Activated T-cell treated with anti-CD3 and anti-CD28 coated beads, Interleukin-2, amount 50 U/mL, for 72 hours (primary cell): ENCODE measurements around the gene GPR158. TPM values are rescaled to one million over a fixed set of nuclear protein-coding genes. Genes with fewer than 3 reads are reported as not detected.

Source experiments
- ATAC-seq, 2 donors: fragments of 150-1000 bp; cut with Tn5 transposase; replicated peaks in 1 of 2; 2 replicates each; pipeline ENCODE4 v1.10.0; 2021; ENCODE audit warnings: moderate library complexity in 2 of 2, mild to moderate bottlenecking in 1 of 2
- DNase-seq, 2 donors: peaks; one replicate each; pipeline ENCODE4 v3.0.0; 2021 to 2022; ENCODE audit warnings: mixed read lengths in 1 of 2
- H3K27ac Mint-ChIP-seq: one replicate; pipeline ENCODE4 v1.8.0; 2022; ENCODE audit warnings: mild to moderate bottlenecking, moderate library complexity, mixed read lengths
- H3K27me3 Mint-ChIP-seq: one replicate; pipeline ENCODE4 v1.8.0; 2022; ENCODE audit warnings: low read depth, mixed read lengths
- H3K36me3 Mint-ChIP-seq, 2 donors: one replicate each; pipeline ENCODE4 v1.8.0; 2022; ENCODE audit warnings: mixed read lengths in 2 of 2, mild to moderate bottlenecking in 1 of 2; ENCODE audit not compliant: insufficient read depth in 2 of 2
- H3K4me1 Mint-ChIP-seq: one replicate; pipeline ENCODE4 v1.8.0; 2022; ENCODE audit warnings: low read depth, mixed read lengths
- H3K4me3 Mint-ChIP-seq, 2 donors: one replicate each; pipeline ENCODE4 v1.8.0; 2022; ENCODE audit warnings: mild to moderate bottlenecking in 2 of 2, mixed read lengths in 2 of 2, moderate library complexity in 2 of 2
- H3K9me3 Mint-ChIP-seq, 2 donors: one replicate each; pipeline ENCODE4 v1.8.0; 2022; ENCODE audit warnings: mixed read lengths in 2 of 2
- total RNA-seq, 2 donors: library from RNA; stranded (reverse); gene quantifications; one replicate each; pipeline ENCODE4 v1.2.3, GENCODE V29; 2022

The GPR158 gene
- total RNA-seq, 2 donors from 2014 or later, result not detected

DNA sequence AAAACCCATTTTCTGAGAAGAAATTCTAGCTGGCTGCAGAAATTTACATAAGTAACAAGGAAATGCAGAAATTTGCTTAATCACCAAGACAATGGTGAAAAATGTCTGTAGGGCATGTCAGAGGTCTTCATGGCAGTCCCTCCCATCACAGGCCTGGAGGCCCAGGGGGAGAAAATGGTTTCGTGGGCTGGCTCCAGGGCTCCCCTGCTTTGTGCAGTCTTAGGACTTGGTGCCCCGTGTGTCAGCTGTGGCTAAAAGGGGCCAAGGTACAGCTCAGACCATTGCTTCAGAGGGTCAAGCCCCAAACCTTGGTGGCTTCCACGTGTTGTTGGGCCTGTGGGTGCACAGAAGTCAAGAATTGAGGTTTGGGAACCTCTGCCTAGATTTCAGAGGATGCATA lies 215.9 kb downstream of the GPR158 start:
- H3K27me3 Mint-ChIP-seq, result no peaks in the 10 kb centered on the region
- H3K27ac Mint-ChIP-seq, result no peak overlapping the region
- H3K4me1 Mint-ChIP-seq, result no peaks in the 10 kb centered on the region
- peaks cover 0 to 5% of the 10 kb centered on the region in 2 donors for H3K36me3 Mint-ChIP-seq
- ATAC-seq (no peak), DNase-seq (no peak)
- H3K4me3 Mint-ChIP-seq, result no peak overlapping the region
- peaks cover 7 to 13% of the 10 kb centered on the region in 2 donors for H3K9me3 Mint-ChIP-seq

DNA sequence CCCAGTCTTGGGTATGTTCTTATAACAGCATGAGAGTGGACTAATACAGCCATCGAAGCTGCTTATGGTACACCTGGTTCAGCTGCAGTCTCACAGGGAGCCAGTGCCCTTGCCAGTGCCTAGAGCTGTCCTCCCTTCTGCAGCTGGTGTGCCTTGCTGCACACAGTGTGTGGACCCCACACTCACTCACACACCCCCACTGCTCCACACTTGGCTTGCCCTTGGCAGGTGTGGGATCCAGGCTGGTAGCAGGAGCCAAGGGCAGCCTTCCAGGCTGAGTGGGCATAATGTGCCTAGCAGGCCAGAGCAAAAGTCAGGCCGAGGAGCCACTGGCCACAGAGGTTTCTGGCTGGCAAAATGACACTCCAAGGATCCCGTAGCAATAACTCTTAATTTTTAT lies 217.3 kb downstream of the GPR158 start:
- peaks cover 0 to 5% of the 10 kb centered on the region in 2 donors for H3K36me3 Mint-ChIP-seq
- no peaks in the 10 kb centered on the region for H3K4me1 Mint-ChIP-seq
- no peak overlapping the region for H3K4me3 Mint-ChIP-seq
- no peaks in the 10 kb centered on the region for H3K27me3 Mint-ChIP-seq
- no peak for ATAC-seq
- H3K9me3 Mint-ChIP-seq, result peaks cover 5 to 8% of the 10 kb centered on the region in 2 donors
- DNase-seq, result no peak
- H3K27ac Mint-ChIP-seq, result no peak overlapping the region

DNA sequence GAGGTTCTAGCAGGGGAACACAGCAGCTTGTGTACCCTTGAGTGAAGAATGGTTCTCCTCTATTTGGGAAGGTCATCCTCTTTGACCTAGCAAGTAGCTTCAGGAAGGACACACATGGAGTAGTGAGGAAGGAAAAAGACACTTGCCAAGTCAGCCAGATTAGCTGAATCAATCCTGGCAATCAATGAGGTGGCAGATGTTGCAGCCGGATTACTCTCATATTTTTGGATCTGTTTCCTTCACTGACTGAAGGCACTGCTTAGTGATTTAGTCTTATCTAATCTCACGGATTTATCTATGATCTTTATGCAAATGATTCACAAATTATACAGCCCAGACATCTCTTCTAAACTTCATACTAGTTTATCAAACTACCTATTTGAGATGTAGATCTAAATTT lies 218.8 kb downstream of the GPR158 start:
- H3K4me3 Mint-ChIP-seq, result no peak overlapping the region
- peaks cover 0 to 5% of the 10 kb centered on the region in 2 donors for H3K36me3 Mint-ChIP-seq
- peaks cover 3 to 8% of the 10 kb centered on the region in 2 donors for H3K9me3 Mint-ChIP-seq
- H3K27me3 Mint-ChIP-seq, result no peaks in the 10 kb centered on the region
- H3K27ac Mint-ChIP-seq, result no peak overlapping the region
- DNase-seq (no peak), ATAC-seq (no peak)
- no peaks in the 10 kb centered on the region for H3K4me1 Mint-ChIP-seq

DNA sequence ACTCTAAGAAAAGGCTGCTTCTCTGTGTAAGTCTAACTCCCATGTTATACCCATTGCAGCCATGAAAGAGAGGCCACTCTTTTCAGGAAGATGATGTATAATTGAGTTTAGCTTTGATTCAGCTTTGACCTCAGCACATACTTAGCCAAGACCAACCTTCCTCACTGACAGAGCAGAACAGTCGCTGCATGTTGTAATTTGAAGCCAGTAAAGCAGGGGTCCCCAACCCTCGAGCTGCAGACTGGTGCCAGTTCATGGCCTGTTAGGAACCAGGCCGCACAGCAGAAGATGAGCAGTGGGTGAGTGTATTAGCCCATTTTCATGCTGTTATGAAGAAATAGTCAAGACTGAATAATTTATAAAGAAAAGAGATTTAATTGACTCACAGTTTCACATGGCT lies 223.9 kb downstream of the GPR158 start:
- no peak for ATAC-seq
- Mint-ChIP-seq H3K9me3 (peaks cover 0 to 3% of the 10 kb centered on the region in 2 donors), H3K27me3 (no peaks in the 10 kb centered on the region)

DNA sequence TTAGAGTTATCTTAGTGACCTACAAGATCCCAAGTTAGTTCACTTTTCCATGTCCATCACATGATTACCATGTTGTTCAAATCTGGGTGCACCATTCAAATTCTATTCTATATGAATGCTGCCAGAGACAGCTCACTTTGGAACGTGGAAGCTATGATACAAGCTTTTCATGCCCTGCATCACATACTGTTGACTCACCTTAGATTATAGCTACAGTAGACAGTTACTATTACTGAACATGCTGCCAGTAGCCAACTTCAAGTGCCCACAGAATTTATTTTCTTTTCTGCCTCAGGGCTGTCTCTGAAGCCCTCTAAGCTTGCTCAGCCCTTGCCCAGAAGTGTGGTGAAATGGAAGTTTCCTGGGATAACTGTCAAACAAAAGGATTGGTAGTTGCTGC lies 231.1 kb downstream of the GPR158 start:
- no peak overlapping the region for H3K4me3 Mint-ChIP-seq
- no peaks in the 10 kb centered on the region for H3K36me3 Mint-ChIP-seq
- H3K27me3 Mint-ChIP-seq, result no peaks in the 10 kb centered on the region
- no peaks in the 10 kb centered on the region for H3K4me1 Mint-ChIP-seq
- peaks cover 3 to 5% of the 10 kb centered on the region in 2 donors for H3K9me3 Mint-ChIP-seq
- DNase-seq (no peak), ATAC-seq (no peak)
- H3K27ac Mint-ChIP-seq, result no peak overlapping the region

More for the DNA sequence above, 223.9 kb downstream of the GPR158 start:
- H3K4me1 Mint-ChIP-seq, result no peaks in the 10 kb centered on the region
- no peak overlapping the region for H3K27ac Mint-ChIP-seq
- no peaks in the 10 kb centered on the region for H3K36me3 Mint-ChIP-seq
- no peak overlapping the region for H3K4me3 Mint-ChIP-seq
- DNase-seq, result no peak

DNA sequence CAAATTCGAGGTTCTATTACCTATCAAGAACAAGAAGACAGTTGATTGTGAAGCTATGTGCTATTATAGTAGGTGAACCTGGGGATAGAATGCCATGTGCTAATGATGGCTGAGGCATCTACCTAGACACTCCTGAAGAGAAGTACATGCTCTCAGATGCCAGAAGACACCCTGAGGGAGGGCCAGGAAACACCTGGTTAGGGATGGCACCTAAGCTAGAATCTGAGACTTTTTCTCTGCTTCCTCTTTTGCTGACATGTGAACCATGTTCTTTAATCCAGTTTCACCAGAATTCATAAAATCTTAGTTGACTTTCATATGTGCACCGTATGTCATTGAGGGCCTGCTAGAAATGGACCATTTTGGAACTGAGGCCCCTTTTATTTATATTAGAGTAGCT lies 242.8 kb downstream of the GPR158 start:
- DNase-seq (no peak), ATAC-seq (no peak)
- Mint-ChIP-seq H3K27ac (no peak overlapping the region), H3K36me3 (no peaks in the 10 kb centered on the region), H3K9me3 (peaks cover 2 to 3% of the 10 kb centered on the region in 2 donors), H3K4me1 (no peaks in the 10 kb centered on the region), H3K4me3 (no peak overlapping the region), H3K27me3 (no peaks in the 10 kb centered on the region)

DNA sequence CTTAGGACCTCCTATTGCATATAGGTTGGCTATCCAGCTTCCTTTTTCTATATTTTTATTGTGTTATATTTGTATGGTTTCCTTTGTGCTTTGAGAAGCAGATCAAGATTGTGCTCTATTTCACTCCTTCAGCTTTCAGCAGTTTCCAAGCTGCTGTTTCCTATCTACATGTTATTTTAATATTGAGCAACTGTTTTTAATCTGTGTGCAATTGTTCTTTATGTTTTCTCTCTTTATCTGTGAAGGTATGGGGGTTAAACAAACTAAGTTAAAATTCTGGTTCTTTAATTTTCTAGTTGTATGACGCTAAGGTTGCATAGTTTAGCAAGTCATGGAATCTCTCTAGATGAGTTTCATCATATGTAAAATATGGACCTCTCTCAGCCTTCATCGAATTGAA lies 251.0 kb downstream of the GPR158 start:
- H3K9me3 Mint-ChIP-seq, result peaks cover 0 to 2% of the 10 kb centered on the region in 2 donors
- H3K36me3 Mint-ChIP-seq, result no peaks in the 10 kb centered on the region
- ATAC-seq, result no peak

DNA sequence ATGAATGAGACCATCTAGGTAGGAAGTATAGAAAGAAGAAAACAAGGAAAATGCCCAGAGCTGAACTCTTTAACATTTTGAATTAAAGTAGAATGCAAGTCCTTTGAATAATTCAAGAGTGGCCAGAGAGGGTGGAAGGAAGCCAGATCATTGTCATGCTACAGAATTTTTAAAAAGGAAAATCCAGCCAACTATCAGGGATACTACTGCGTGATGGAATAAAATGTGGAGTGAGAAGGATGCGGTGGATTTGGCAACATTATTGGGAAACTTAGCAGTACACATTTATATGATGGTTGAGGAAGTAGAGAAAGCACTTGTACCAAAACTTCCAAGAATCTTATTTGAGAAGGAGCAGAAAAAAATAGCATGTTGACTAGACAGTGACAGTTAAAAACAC lies 261.6 kb downstream of the GPR158 start:
- H3K27ac Mint-ChIP-seq, result no peak overlapping the region
- H3K4me1 Mint-ChIP-seq, result no peaks in the 10 kb centered on the region
- H3K9me3 Mint-ChIP-seq, result peaks cover 3 to 6% of the 10 kb centered on the region in 2 donors
- DNase-seq (no peak), ATAC-seq (no peak)
- no peak overlapping the region for H3K4me3 Mint-ChIP-seq
- H3K27me3 Mint-ChIP-seq, result no peaks in the 10 kb centered on the region
- H3K36me3 Mint-ChIP-seq, result no peaks in the 10 kb centered on the region

More for the DNA sequence above, 251.0 kb downstream of the GPR158 start:
- no peak overlapping the region for H3K27ac Mint-ChIP-seq
- no peaks in the 10 kb centered on the region for H3K4me1 Mint-ChIP-seq
- DNase-seq, result no peak
- H3K27me3 Mint-ChIP-seq, result no peaks in the 10 kb centered on the region
- H3K4me3 Mint-ChIP-seq, result no peak overlapping the region

DNA sequence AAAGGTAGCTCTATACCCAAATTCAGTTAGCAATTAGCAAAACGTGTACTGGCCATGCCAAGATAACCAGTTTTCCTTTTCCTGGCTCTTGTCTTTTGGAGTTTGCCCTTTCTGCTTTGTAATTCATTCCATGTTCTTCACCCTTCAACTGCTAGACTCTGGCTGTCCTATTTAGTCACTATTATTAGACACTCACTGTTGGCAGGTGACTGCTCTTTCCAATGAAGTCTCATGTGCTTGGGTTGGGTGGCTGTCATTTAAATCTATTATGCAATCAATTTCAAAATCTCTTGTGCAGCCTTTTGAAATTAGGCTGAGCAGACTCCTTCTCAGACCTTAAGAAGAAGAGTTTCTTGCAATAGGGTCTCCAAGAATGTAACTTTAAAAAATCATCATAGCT lies 266.5 kb downstream of the GPR158 start:
- H3K27me3 Mint-ChIP-seq, result no peaks in the 10 kb centered on the region
- peaks cover 8 to 9% of the 10 kb centered on the region in 2 donors for H3K9me3 Mint-ChIP-seq
- no peaks in the 10 kb centered on the region for H3K4me1 Mint-ChIP-seq
- peaks cover 0 to 2% of the 10 kb centered on the region in 2 donors for H3K36me3 Mint-ChIP-seq
- ATAC-seq, result no peak
- DNase-seq, result no peak
- no peak overlapping the region for H3K27ac Mint-ChIP-seq
- H3K4me3 Mint-ChIP-seq, result no peak overlapping the region

DNA sequence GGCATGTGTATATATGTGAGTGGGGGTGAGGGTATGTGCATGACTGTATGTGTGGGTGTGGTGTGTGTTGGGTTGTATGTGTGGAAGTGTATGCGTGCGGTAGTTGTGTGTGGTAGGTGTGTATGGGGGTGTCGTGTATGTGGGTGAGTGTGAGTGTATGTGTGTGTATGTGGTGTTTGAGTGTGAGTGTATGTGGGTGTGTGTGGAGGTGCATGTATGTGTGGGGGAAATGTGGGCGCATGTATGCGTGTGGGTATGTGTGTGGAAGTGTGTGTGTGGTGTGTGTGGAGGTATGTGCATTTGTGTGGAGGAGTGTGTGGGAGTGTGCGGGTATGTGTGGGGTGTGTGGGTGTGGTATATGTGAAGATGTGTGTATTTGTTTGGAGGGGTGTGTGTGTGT lies 269.5 kb downstream of the GPR158 start:
- DNase-seq, result no peak
- no peak overlapping the region for H3K27ac Mint-ChIP-seq
- H3K4me3 Mint-ChIP-seq, result no peak overlapping the region
- ATAC-seq, result no peak
- H3K27me3 Mint-ChIP-seq, result no peaks in the 10 kb centered on the region
- peaks cover 0 to 3% of the 10 kb centered on the region in 2 donors for H3K36me3 Mint-ChIP-seq
- H3K9me3 Mint-ChIP-seq, result peaks cover 8 to 11% of the 10 kb centered on the region in 2 donors
- no peaks in the 10 kb centered on the region for H3K4me1 Mint-ChIP-seq

DNA sequence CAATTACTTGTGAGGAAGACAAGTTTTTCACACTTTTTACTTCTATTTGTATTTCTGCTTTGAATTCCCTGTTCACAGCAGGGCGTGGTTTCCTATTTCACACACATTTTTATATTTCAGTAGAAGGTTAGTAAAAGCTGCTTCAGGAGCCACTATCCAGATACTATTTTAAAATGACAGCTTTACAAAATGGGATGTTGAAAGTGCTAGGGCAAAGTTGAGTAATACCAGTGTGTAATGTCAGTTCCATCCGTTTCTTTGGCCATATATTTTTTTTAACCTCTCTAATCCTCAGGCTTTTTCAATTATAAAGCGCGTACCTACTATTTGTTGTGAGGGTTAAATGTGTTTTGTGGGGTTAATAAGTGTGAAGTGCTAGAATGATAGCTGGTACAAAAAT lies 276.6 kb downstream of the GPR158 start:
- no peaks in the 10 kb centered on the region for H3K27me3 Mint-ChIP-seq
- H3K9me3 Mint-ChIP-seq, result peaks cover 7 to 14% of the 10 kb centered on the region in 2 donors
- no peaks in the 10 kb centered on the region for H3K4me1 Mint-ChIP-seq
- H3K36me3 Mint-ChIP-seq, result peaks cover 0 to 2% of the 10 kb centered on the region in 2 donors
- no peak overlapping the region for H3K27ac Mint-ChIP-seq
- H3K4me3 Mint-ChIP-seq, result no peak overlapping the region
- DNase-seq, result no peak
- ATAC-seq, result no peak

DNA sequence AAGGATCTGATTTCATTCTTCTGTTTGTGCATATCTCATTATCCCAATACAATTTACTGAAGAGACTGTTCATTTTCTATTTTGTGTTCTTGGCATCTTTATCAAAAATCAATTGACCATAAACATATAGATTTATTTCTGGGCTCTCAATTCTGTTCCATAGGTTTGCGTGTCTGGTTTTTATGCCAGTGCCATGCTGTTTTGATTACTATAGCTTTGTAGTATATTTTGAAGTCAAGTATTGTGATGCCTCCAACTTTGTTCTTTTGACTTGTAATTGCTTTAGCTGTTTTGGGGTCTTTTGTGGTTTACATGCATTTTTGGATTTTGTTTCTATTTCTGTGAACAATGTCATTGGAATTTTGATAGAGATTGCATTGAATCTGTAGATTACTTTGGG lies 278.8 kb downstream of the GPR158 start:
- no peaks in the 10 kb centered on the region for H3K4me1 Mint-ChIP-seq
- DNase-seq, result no peak
- H3K9me3 Mint-ChIP-seq, result peaks cover 7 to 12% of the 10 kb centered on the region in 2 donors
- H3K27ac Mint-ChIP-seq, result no peak overlapping the region
- ATAC-seq, result no peak
- H3K27me3 Mint-ChIP-seq, result no peaks in the 10 kb centered on the region
- H3K36me3 Mint-ChIP-seq, result peaks cover 0 to 2% of the 10 kb centered on the region in 2 donors
- no peak overlapping the region for H3K4me3 Mint-ChIP-seq

DNA sequence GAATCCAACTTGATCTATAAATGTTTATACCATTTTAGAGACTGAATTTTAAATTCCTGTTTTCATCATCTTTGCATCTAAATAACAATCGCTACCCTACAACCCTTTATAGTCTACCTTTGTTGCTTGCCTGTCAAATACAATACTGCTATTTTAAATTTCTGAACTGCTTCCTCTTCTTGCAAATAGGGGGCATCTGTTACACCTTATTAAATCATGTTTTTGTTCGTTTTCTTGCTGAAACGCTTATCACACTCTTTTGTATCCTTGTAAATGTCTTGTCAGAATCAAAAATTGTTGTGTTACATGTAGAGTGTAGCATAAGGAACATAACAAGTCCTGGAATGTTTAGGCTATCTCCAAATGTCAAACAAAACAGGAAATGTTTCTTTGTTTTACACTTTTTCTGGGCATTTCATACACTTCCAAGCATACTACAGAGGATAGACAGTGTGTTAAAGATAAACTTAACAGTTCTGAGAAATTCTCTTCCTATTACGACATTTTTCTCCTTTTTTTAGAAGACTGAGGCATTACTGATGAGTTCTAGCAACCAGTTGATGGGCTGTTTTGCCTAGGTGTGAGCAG lies 281.3 kb downstream of the GPR158 start:
- Mint-ChIP-seq H3K9me3 (peaks cover 5 to 13% of the 10 kb centered on the region in 2 donors), H3K4me1 (no peaks in the 10 kb centered on the region), H3K4me3 (no peak overlapping the region), H3K36me3 (no peaks in the 10 kb centered on the region), H3K27ac (no peak overlapping the region), H3K27me3 (no peaks in the 10 kb centered on the region)
- ATAC-seq, result no peak
- DNase-seq, result no peak

DNA sequence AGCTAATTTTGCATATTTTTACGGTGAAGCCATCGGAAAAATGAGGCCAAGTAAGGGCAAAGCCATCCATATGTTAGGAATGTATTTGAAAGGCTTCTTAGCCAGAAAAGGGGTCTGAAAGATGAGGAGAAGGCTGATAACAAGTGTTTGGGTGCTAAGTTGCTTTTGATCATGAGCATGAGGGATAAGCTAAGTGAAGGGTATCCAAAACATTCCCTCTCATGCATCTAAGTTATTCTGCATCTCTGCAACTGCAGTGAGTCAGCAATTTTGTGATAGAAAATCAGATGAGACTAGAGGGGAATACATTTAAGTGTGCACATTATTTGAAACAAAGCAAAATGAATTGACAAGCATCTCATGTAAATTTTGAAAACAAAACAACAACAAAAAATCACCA lies 282.8 kb downstream of the GPR158 start:
- H3K4me3 Mint-ChIP-seq, result no peak overlapping the region
- H3K36me3 Mint-ChIP-seq, result no peaks in the 10 kb centered on the region
- no peaks in the 10 kb centered on the region for H3K4me1 Mint-ChIP-seq
- no peak overlapping the region for H3K27ac Mint-ChIP-seq
- H3K27me3 Mint-ChIP-seq, result no peaks in the 10 kb centered on the region
- peaks cover 5 to 17% of the 10 kb centered on the region in 2 donors for H3K9me3 Mint-ChIP-seq
- ATAC-seq, result no peak
- no peak for DNase-seq
